RWPE1 (cell line): ENCODE measurements around the gene PKP4.

Experiments used
- CTCF ChIA-PET: fragments of 350-600 bp; sonication (Branson Sonifier 250); formaldehyde crosslinking; extraction: SDS; loops from one replicate; lab custom pipeline; 2021; lab: Yijun Ruan, JAX
- POLR2A ChIA-PET: fragments of 400-600 bp; formaldehyde crosslinking; extraction: SDS; loops from one replicate; lab custom pipeline; 2020; ENCODE audit warnings: antibody characterized with exemption; ENCODE audit not compliant: low non-redundant PET; lab: Yijun Ruan, JAX
- DNase-seq: peaks from one replicate; pipeline ENCODE4 v3.0.0; 2012; ENCODE audit warnings: low spot score
- H3K27ac ChIP-seq: fragments of 450-650 bp; 2 replicates; pipeline ENCODE4 v1.5.1; 2017
- TF ChIP-seq, protein P1 (sequence below): fragments of 450-650 bp; conservative IDR thresholded peaks from 2 replicates; pipeline ENCODE4 v1.5.1; 2017; ENCODE audit warnings: low read depth, mild to moderate bottlenecking

The PKP4 gene

DNA sequence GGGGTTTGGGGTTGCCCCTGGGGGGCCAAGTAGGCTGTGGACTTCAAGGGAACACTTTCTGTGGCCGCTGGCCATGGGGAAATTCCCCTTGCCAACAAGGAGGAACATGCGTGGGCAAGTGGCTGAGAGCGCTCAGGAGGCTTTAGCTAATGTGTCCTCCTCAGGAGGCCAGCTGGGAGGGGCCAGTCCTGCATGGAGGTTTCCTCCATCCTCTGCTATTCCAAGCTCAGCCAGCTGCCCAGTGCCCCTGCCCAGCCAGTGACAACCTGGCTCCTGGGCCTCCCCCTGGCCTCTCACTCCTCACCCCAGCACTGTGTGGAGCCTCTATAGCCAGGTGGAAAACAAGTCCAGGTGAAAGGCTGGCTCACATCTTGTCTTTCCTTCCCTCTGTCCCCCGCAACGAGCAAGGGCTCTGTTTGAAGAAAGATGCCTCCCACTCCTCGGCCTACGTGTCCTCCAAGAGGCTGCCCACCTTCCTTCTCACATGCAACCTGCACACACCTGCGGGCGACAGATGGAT, 273.9 kb downstream of the PKP4 start:
- ChIA-PET POLR2A (no interaction called here), CTCF (no interaction called here)
- no peak overlapping the region for H3K27ac ChIP-seq
- DNase-seq = no peak
- TF ChIP-seq, protein P1, sequence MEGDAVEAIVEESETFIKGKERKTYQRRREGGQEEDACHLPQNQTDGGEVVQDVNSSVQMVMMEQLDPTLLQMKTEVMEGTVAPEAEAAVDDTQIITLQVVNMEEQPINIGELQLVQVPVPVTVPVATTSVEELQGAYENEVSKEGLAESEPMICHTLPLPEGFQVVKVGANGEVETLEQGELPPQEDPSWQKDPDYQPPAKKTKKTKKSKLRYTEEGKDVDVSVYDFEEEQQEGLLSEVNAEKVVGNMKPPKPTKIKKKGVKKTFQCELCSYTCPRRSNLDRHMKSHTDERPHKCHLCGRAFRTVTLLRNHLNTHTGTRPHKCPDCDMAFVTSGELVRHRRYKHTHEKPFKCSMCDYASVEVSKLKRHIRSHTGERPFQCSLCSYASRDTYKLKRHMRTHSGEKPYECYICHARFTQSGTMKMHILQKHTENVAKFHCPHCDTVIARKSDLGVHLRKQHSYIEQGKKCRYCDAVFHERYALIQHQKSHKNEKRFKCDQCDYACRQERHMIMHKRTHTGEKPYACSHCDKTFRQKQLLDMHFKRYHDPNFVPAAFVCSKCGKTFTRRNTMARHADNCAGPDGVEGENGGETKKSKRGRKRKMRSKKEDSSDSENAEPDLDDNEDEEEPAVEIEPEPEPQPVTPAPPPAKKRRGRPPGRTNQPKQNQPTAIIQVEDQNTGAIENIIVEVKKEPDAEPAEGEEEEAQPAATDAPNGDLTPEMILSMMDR = no peak

DNA sequence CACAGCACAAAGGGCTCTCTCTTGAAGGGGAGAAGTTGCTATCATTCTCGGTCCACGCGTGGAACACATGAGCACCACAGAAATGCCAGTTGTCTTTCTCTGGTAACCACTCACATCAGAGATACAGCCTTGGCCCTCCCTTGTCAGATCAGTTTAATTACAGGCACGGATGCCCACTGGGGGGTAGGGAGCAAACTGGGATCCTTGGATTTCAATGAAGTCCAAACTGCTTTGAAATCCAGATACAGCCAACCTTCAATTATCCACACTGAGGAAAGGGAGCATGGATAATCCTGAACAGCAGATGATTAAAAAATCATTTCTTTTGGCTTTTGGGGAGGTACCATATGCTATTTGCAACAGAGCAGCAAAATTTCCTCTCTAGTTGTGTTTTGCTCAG, 274.6 kb downstream of the PKP4 start:
- ChIA-PET CTCF (no interaction called here), POLR2A (no interaction called here)
- no peak overlapping the region for H3K27ac ChIP-seq
- TF ChIP-seq, protein P1 = no peak
- no peak for DNase-seq
